ENCODE data around the gene COG2. TPM values are rescaled to one million over a fixed set of nuclear protein-coding genes. Genes with fewer than 3 reads are reported as not detected.

COG2 gene
- total and polyA plus RNA-seq, 2 of the 13 experiments (the other 11 are each of a cell fraction or from before 2014, with no cell fraction given), result 16.8 to 36.3 TPM

- 0 out of 2 replicates have a peak, but pooled peaks have one; percentile 79 for TF ChIP-seq SNAPC4 (CRISPR knock-in tag; IDR thresholded peaks at IDR 0.05)
- TF ChIP-seq RORA (CRISPR knock-in tag; IDR thresholded peaks at IDR 0.05), result no peak
- TF ChIP-seq MTF1 (CRISPR knock-in tag; IDR thresholded peaks at IDR 0.05), result peak; percentile 61; the same call in 1 of the 2 replicates
- TF ChIP-seq ZNF33A (CRISPR knock-in tag; IDR thresholded peaks at IDR 0.05; ENCODE audit: borderline replicate concordance), result no peak
- no peak for TF ChIP-seq SP2 (CRISPR knock-in tag; IDR thresholded peaks at IDR 0.05)
- TF ChIP-seq TCF7 (IDR thresholded peaks at IDR 0.05; ENCODE audit: low read depth), result peak; percentile 97
- TF ChIP-seq JUN (CRISPR knock-in tag; IDR thresholded peaks at IDR 0.05), result peak; percentile 90
- peak; percentile 80 for TF ChIP-seq ZMYM4 (CRISPR knock-in tag; IDR thresholded peaks at IDR 0.05)
- TF ChIP-seq YY1 (IDR thresholded peaks at IDR 0.05; ENCODE audit: insufficient read depth, insufficient replicate concordance, low read depth, low read length), result peak; percentile 56
- TF ChIP-seq ATM (IDR thresholded peaks at IDR 0.05; ENCODE audit: borderline replicate concordance), result no peak
- TF ChIP-seq SAFB2 (CRISPR knock-in tag; IDR thresholded peaks at IDR 0.05; ENCODE audit: borderline replicate concordance, low read depth), result peak; percentile 42
- TF ChIP-seq ZFP62 (CRISPR knock-in tag; IDR thresholded peaks at IDR 0.05), result no peak
- TF ChIP-seq ERF (CRISPR knock-in tag; IDR thresholded peaks at IDR 0.05), result peak; percentile 87; the same call in 1 of the 2 replicates
- no peak; the same call in none of the 2 replicates for TF ChIP-seq SNAI1 (CRISPR knock-in tag; IDR thresholded peaks at IDR 0.05; ENCODE audit: borderline replicate concordance)
- TF ChIP-seq, protein P1, sequence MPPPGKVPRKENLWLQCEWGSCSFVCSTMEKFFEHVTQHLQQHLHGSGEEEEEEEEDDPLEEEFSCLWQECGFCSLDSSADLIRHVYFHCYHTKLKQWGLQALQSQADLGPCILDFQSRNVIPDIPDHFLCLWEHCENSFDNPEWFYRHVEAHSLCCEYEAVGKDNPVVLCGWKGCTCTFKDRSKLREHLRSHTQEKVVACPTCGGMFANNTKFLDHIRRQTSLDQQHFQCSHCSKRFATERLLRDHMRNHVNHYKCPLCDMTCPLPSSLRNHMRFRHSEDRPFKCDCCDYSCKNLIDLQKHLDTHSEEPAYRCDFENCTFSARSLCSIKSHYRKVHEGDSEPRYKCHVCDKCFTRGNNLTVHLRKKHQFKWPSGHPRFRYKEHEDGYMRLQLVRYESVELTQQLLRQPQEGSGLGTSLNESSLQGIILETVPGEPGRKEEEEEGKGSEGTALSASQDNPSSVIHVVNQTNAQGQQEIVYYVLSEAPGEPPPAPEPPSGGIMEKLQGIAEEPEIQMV (CRISPR knock-in tag; IDR thresholded peaks at IDR 0.05; ENCODE audit: low read depth), result peak; percentile 74; the same call in 1 of the 2 replicates
- TF ChIP-seq ZNF761 (CRISPR knock-in tag; conservative IDR thresholded peaks at IDR 0.05), result peak; percentile 63
- peak; percentile 87 for TF ChIP-seq KDM4B (CRISPR knock-in tag; IDR thresholded peaks at IDR 0.05)
- peak; percentile 97 for TF ChIP-seq ESRRA (CRISPR knock-in tag; IDR thresholded peaks at IDR 0.05; ENCODE audit: low read depth)
- TF ChIP-seq TAF1 (CRISPR knock-in tag; IDR thresholded peaks at IDR 0.05), result peak; percentile 40; the same call in 1 of the 2 replicates
- peak; percentile 41; the same call in 1 of the 2 replicates for TF ChIP-seq ZNF441 (CRISPR knock-in tag; IDR thresholded peaks at IDR 0.05; ENCODE audit: borderline replicate concordance)
- peak; percentile 87 for TF ChIP-seq DNMT1 (CRISPR knock-in tag; IDR thresholded peaks at IDR 0.05)
- TF ChIP-seq ZNF207 (IDR thresholded peaks at IDR 0.05; ENCODE audit: borderline replicate concordance), result no peak
- no peak for TF ChIP-seq SCMH1 (CRISPR knock-in tag; IDR thresholded peaks at IDR 0.05; ENCODE audit: borderline replicate concordance)
Measured at GRCh38 chr1:230702934-230703678, 60.8 kb downstream of the COG2 start (continued).
